Stimulated activated CD8-positive, alpha-beta memory T cell treated with anti-CD3 and anti-CD28 coated beads, Interleukin-15, amount 100 ng/mL, for 24 hours (primary cell): ENCODE results near the gene VENTX.

ENCODE experiments used
- DNase-seq: peaks from one replicate; pipeline ENCODE4 v3.0.0-alpha.2; 2020; ENCODE audit warnings: low read depth

The VENTX gene

DNA sequence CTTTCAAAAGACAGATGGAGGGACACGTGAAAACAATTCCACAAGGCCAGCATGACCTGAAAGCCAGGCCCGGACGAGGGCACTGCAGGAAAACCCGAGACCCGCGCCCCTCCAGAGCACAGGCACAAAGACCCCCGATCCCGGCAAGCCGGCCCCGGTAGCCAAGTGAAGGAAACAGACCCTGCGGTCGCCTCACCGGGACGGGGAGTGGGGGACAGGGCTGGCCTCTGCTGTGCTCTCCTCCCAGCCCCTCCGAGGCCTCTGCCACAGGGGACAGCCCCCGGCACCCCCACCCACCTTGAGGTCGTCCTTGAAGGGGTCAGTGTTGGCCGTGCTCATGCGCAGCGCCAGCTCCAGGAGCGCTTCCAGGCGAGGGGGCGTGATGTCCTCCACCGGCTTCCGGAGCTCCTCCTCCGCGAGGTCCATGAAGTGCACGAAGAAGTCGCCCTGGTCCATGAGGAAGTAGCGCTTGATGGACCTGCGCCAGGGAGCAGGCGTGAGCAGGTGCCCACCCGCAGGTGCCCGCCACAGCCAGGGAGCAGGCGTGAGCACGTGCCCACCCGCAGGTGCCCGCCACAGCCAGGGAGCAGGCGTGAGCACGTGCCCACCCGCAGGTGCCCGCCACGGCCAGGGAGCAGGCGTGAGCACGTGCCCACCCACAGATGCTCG is 50.3 kb downstream of the VENTX start:
- DNase-seq = no peak

DNA sequence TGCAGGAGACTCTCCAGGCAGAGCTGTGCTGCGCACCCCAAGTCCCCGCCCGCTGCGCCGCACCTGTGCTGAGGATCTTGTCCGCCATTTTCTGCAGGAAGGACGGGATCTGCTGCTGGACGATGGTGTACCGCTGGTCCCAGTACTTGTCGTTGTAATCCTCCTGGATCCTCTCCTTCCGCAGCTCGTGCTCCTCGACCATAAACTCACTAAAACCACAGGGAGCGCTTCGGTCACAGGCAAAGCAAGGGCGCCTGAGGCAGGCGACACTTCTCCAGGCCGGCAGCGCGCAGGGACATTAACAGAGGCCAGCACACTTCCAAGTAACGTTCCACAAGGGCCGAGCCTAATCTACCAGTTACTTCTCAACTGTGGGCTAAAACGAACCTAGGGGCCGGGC is 52.1 kb downstream of the VENTX start:
- no peak for DNase-seq
